Left colon (tissue), 2 donors: ENCODE measurements around the gene PDZD2. TPM values are rescaled to one million over a fixed set of nuclear protein-coding genes. Genes with fewer than 3 reads are reported as not detected.
"Not testable (repeated sequence)": the region's sequence is repeated elsewhere in the genome, so short reads cannot be mapped to it uniquely, and the experiment has no call there.

Experiments
- ATAC-seq: fragments of 200-7000 bp; cut with Tn5 transposase; one replicate; pipeline ENCODE4 v1.9.1; 2020; ENCODE audit warnings: mild to moderate bottlenecking, moderate library complexity
- DNase-seq, 2 donors: peaks; one replicate each; pipeline ENCODE4 v3.0.0-alpha.2; 2020
- intact Hi-C, 2 donors: fragments of 100-400 bp; cut with DNase I in 1 of 2; cut with micrococcal nuclease in 1 of 2; formaldehyde crosslinking; loops; one replicate each; pipeline versions ENCODE4 v1.11.2 to v1.14.0; 2022; cut with DNase I, micrococcal nuclease
- total RNA-seq, 2 donors: library from RNA; stranded (reverse); fragmentation: NEBNext Ultra II Directional; extraction: Animal tissue kit (Norgen Biotek cat#: 25700); gene quantifications; one replicate each; pipeline ENCODE4 v1.2.1, GENCODE V29; 2021
- donor health status: DM: no; HTN: no; CAD: no.
- donor health status: DM: yes; HTN: yes; CAD: no.

The PDZD2 gene
- total RNA-seq, 2 donors from 2014 or later = 1.6 to 2.3 TPM

- intact Hi-C loops = no loop called here
- no peak for ATAC-seq
These were observed 390.3 kb downstream of the PDZD2 start for GRCh38 chr5:32029261-32029660.

GRCh38 chr5:32029781-32030180 is 390.9 kb downstream of the PDZD2 start:
- no peak for ATAC-seq
- DNase-seq = no peak
- intact Hi-C loops = no loop called here

More at GRCh38 chr5:32029261-32029660, 390.3 kb downstream of the PDZD2 start:
- DNase-seq = no peak

GRCh38 chr5:32030222-32030621 is 391.3 kb downstream of the PDZD2 start:
- ATAC-seq = no peak
- intact Hi-C loops = no loop called here
- DNase-seq = no peak

- no peak for DNase-seq
These were observed 391.8 kb downstream of the PDZD2 start for GRCh38 chr5:32030686-32031085.

GRCh38 chr5:32031089-32031488 is 392.2 kb downstream of the PDZD2 start:
- DNase-seq (no peak), ATAC-seq (no peak)
- intact Hi-C loops = no loop called here

More at GRCh38 chr5:32030686-32031085, 391.8 kb downstream of the PDZD2 start:
- ATAC-seq = no peak
- intact Hi-C loops = no loop called here

GRCh38 chr5:32038523-32038922 is 399.6 kb downstream of the PDZD2 start:
- DNase-seq (no peak), ATAC-seq (no peak)
- intact Hi-C loops = no loop called here

- DNase-seq, ATAC-seq, intact Hi-C loops: not testable (repeated sequence)
These were observed 400.2 kb downstream of the PDZD2 start for GRCh38 chr5:32039133-32039532.

GRCh38 chr5:32039601-32040000 is 400.7 kb downstream of the PDZD2 start:
- intact Hi-C loops, ATAC-seq, DNase-seq: not testable (repeated sequence)

GRCh38 chr5:32040181-32040695 is 401.3 kb downstream of the PDZD2 start:
- DNase-seq = not testable (repeated sequence)

GRCh38 chr5:32042551-32042961 is 403.6 kb downstream of the PDZD2 start:
- ATAC-seq (no peak), DNase-seq (no peak)
- intact Hi-C loops = no loop called here

More at GRCh38 chr5:32040181-32040695, 401.3 kb downstream of the PDZD2 start:
- intact Hi-C loops, ATAC-seq: not testable (repeated sequence)

- ATAC-seq (no peak), DNase-seq (no peak)
- intact Hi-C loops = no loop called here
These were observed 404.2 kb downstream of the PDZD2 start for GRCh38 chr5:32043105-32043504.

GRCh38 chr5:32044434-32044833 is 405.5 kb downstream of the PDZD2 start:
- ATAC-seq (no peak), DNase-seq (no peak)
- intact Hi-C loops = no loop called here

- intact Hi-C loops = no loop called here
- DNase-seq = no peak
- ATAC-seq = no peak
These were observed 406.0 kb downstream of the PDZD2 start for GRCh38 chr5:32044939-32045338.

- no peak for DNase-seq
- ATAC-seq = no peak
- intact Hi-C loops = no loop called here
These were observed 408.1 kb downstream of the PDZD2 start for GRCh38 chr5:32047056-32047455.

- DNase-seq (no peak), ATAC-seq (no peak)
- intact Hi-C loops = no loop called here
These were observed 412.9 kb downstream of the PDZD2 start for GRCh38 chr5:32051796-32052195.

- ATAC-seq (no peak), DNase-seq (no peak)
- intact Hi-C loops = no loop called here
These were observed 417.2 kb downstream of the PDZD2 start for GRCh38 chr5:32055891-32056866.

- DNase-seq (no peak), ATAC-seq (no peak)
- intact Hi-C loops = no loop called here
These were observed 418.5 kb downstream of the PDZD2 start for GRCh38 chr5:32057187-32058096.

- DNase-seq (no peak), ATAC-seq (no peak)
- intact Hi-C loops = no loop called here
These were observed 419.2 kb downstream of the PDZD2 start for GRCh38 chr5:32058101-32058500.

GRCh38 chr5:32058997-32059396 is 420.1 kb downstream of the PDZD2 start:
- no peak for DNase-seq
- no peak for ATAC-seq
- intact Hi-C loops = no loop called here
